ENCODE data around the gene COP1. TPM values are rescaled to one million over a fixed set of nuclear protein-coding genes. Genes with fewer than 3 reads are reported as not detected.
"Not testable (repeated sequence)": the region's sequence is repeated elsewhere in the genome, so short reads cannot be mapped to it uniquely, and the experiment has no call there.

Gene COP1
- total RNA-seq, 6 experiments from 2014 or later: 27.8 to 33.0 (median 30.1) TPM

DNA sequence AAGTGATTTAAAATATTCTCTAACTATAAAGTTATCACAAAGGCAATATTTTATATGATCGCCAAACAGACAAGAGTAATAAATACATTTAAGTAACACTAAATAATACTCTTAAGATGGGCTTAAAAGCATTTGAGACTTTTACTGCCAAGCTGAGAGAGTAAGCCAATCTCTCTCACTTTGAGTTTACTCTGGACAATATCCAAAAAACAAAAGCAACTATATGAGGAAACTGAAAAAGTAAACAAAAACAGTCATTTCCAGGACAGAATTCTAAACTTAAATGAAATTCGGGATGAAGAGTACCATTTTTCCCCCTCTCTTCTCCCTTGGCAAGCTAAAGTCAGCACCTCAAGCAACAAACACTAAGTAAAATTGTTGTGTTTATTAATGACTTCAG, 173.2 kb downstream of the COP1 start:
- peak; percentile 34 for DNase-seq
- no peaks in the 10 kb centered on the region for H3K27me3 Mint-ChIP-seq (ENCODE audit: insufficient read depth)
- no peaks in the 10 kb centered on the region for H3K9me3 Mint-ChIP-seq
- TF ChIP-seq CTCF (IDR thresholded peaks at IDR 0.05): no peak
- peaks cover 21% of the 10 kb centered on the region for H3K36me3 Mint-ChIP-seq (ENCODE audit: low read depth)
- H3K4me3 Mint-ChIP-seq: peak overlapping the region; percentile 24; the same call in 1 of the 2 replicates
- peaks cover 35% of the 10 kb centered on the region for H3K4me1 Mint-ChIP-seq (ENCODE audit: low read depth)
- H3K27ac Mint-ChIP-seq: peak overlapping the region; percentile 55

DNA sequence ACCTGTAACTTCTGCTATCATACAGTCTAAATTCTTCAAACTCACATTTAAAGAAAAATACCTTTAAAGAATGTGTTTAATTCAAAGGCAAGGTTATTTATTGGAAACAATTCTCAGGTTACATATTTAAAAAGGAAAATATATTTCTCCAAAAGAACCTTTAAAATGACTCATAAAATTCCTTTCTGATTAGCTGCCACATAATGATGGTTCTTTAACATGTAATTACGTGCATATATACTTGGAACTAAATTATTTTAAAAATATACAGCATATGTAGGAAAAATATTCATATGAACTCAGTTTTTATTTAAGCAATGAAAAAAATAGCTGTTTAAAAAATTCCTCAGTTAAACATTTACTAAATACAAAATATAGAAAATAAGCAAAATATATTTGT, 173.6 kb downstream of the COP1 start:
- no peak for DNase-seq
- Mint-ChIP-seq H3K27me3 (ENCODE audit: insufficient read depth) (no peaks in the 10 kb centered on the region), H3K27ac (no peak overlapping the region), H3K36me3 (ENCODE audit: low read depth) (peaks cover 17% of the 10 kb centered on the region), H3K4me1 (ENCODE audit: low read depth) (peaks cover 35% of the 10 kb centered on the region), H3K9me3 (no peaks in the 10 kb centered on the region), H3K4me3 (no peak overlapping the region)
- TF ChIP-seq CTCF (IDR thresholded peaks at IDR 0.05): no peak

DNA sequence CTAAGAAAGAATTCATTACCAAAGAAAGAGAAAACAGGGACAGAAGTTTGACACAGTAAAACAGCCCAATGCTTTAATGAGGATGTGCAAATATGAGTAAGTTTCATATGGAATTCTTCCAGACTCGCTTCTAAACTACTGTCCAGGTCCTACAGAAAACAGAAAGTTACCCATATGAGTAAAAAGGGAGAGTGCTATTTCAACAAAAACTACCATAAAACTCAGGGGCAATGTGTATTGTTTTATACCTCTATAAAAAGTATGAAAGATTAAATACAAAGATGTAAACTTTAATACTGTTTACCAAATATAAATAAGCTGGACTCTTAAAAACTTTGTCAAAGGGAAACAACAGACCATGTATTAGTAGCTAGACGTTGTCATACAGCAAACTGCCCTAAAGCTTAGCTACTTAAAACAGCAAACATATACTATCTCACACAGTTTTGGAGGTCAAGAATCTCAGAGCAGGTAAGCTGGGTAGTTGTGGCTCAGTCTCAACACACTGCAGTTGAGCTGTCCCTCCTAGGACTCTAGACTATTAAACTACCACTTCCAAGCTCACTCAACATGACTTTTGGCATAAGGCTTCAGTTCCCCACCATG, 174.9 kb downstream of the COP1 start:
- DNase-seq: no peak
- H3K27me3 Mint-ChIP-seq (ENCODE audit: insufficient read depth): no peaks in the 10 kb centered on the region
- no peaks in the 10 kb centered on the region for H3K9me3 Mint-ChIP-seq
- no peak overlapping the region for H3K4me3 Mint-ChIP-seq
- H3K27ac Mint-ChIP-seq: peak overlapping the region; percentile 55
- no peak for TF ChIP-seq CTCF (IDR thresholded peaks at IDR 0.05)
- peaks cover 10% of the 10 kb centered on the region for H3K36me3 Mint-ChIP-seq (ENCODE audit: low read depth)
- H3K4me1 Mint-ChIP-seq (ENCODE audit: low read depth): peaks cover 35% of the 10 kb centered on the region

DNA sequence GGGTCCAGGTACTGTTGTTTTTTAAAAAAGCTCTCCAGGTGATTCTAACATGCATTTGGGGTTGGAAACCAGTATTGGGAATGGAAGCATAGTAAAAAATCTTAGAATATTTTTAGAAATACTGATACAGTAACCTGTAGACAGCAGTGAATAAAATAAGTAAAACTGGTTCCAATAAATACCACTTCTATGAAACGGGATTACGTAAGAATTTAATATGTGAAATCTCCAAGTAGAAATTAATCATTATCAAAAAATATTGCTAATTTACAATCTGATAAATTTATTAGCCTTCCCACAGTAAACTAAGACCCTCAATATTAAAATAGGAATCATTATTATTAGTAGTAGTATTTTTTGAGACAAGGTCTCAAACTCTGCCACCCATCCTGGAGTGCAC, 177.5 kb downstream of the COP1 start:
- no peaks in the 10 kb centered on the region for H3K9me3 Mint-ChIP-seq

DNA sequence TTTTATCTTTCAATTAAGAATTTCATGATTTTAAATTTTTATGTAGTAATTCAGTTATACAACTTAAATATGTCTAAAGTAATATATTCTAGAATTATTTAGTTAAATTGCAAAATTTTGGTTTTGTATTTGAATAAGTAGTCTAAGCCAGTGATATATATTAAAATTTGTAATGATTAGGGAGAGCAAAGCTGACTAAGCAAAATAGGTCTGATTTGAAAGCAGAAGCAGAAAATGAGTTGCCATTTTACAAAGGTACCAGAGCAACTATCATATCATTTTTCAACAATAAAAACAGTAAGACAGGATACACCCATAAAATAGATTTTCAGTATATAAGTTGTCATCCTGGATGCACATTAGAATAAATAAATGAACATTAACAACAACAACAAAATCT, 177.9 kb downstream of the COP1 start:
- no peak overlapping the region for H3K4me3 Mint-ChIP-seq
- H3K9me3 Mint-ChIP-seq: no peaks in the 10 kb centered on the region
- H3K27ac Mint-ChIP-seq: no peak overlapping the region
- no peaks in the 10 kb centered on the region for H3K27me3 Mint-ChIP-seq (ENCODE audit: insufficient read depth)
- no peak for TF ChIP-seq CTCF (IDR thresholded peaks at IDR 0.05)
- H3K4me1 Mint-ChIP-seq (ENCODE audit: low read depth): peaks cover 20% of the 10 kb centered on the region
- peaks cover 5% of the 10 kb centered on the region; the same call in 1 of the 2 replicates for H3K36me3 Mint-ChIP-seq (ENCODE audit: low read depth)
- DNase-seq: no peak

More for the DNA sequence above, 177.5 kb downstream of the COP1 start:
- peaks cover 5% of the 10 kb centered on the region; the same call in 1 of the 2 replicates for H3K36me3 Mint-ChIP-seq (ENCODE audit: low read depth)
- DNase-seq: no peak
- H3K27me3 Mint-ChIP-seq (ENCODE audit: insufficient read depth): no peaks in the 10 kb centered on the region
- H3K4me1 Mint-ChIP-seq (ENCODE audit: low read depth): peaks cover 24% of the 10 kb centered on the region
- no peak for TF ChIP-seq CTCF (IDR thresholded peaks at IDR 0.05)
- H3K27ac Mint-ChIP-seq: no peak overlapping the region
- H3K4me3 Mint-ChIP-seq: no peak overlapping the region

- not testable (repeated sequence) for DNase-seq; H3K27ac Mint-ChIP-seq; H3K36me3 Mint-ChIP-seq (ENCODE audit: low read depth); H3K4me3 Mint-ChIP-seq; H3K27me3 Mint-ChIP-seq (ENCODE audit: insufficient read depth); H3K9me3 Mint-ChIP-seq
- H3K4me1 Mint-ChIP-seq (ENCODE audit: low read depth): peaks cover 14% of the 10 kb centered on the region
These were observed 179.2 kb downstream of the COP1 start for GRCh38 chr1:176027934-176028333.

Measured in HFFc6 (cell line).